Subcutaneous abdominal adipose tissue (tissue), 5 donors: ENCODE measurements around the gene SLC6A17.

Source experiments
- H3K27ac ChIP-seq: one replicate; pipeline ENCODE4 v1.7.0; 2013; ENCODE audit warnings: low read depth, mild to moderate bottlenecking, inconsistent platforms, low read length, moderate library complexity
- H3K27me3 ChIP-seq, 5 donors: one replicate each; pipeline ENCODE4 v1.7.0; 2013; ENCODE audit warnings: low read length in 5 of 5, inconsistent platforms in 1 of 5; ENCODE audit not compliant: control insufficient read depth in 5 of 5, insufficient read depth in 4 of 5
- H3K36me3 ChIP-seq, 5 donors: one replicate each; pipeline ENCODE4 v1.7.0; 2013; ENCODE audit warnings: low read length in 5 of 5; ENCODE audit not compliant: control insufficient read depth in 5 of 5, insufficient read depth in 5 of 5
- H3K4me1 ChIP-seq, 5 donors: one replicate each; pipeline ENCODE4 v1.7.0; 2013; ENCODE audit warnings: low read length in 5 of 5, mild to moderate bottlenecking in 3 of 5, moderate library complexity in 1 of 5; ENCODE audit not compliant: control insufficient read depth in 5 of 5, insufficient read depth in 5 of 5
- H3K4me3 ChIP-seq, 5 donors: one replicate each; pipeline ENCODE4 v1.7.0; 2013; ENCODE audit warnings: low read length in 5 of 5, low read depth in 1 of 5
- H3K9ac ChIP-seq, 5 donors: one replicate each; pipeline ENCODE4 v1.7.0; 2013; ENCODE audit warnings: low read length in 5 of 5, mild to moderate bottlenecking in 4 of 5, moderate library complexity in 3 of 5
- H3K9me3 ChIP-seq, 5 donors: one replicate each; pipeline ENCODE4 v1.7.0; 2013; ENCODE audit warnings: low read length in 5 of 5; ENCODE audit not compliant: control insufficient read depth in 5 of 5
- donor health status: healthy.
- donor health status: healthy.
- donor health status: healthy.
- donor health status: healthy.
- donor health status: healthy.

SLC6A17 gene

GRCh38 chr1:110114784-110115183 lies 35.5 kb upstream of the SLC6A17 start:
- Histone ChIP-seq H3K9ac (no peak overlapping the region), H3K27ac (no peak overlapping the region), H3K27me3 (peaks cover 0 to 14% (median 6%) of the 10 kb centered on the region in 5 donors), H3K9me3 (no peaks in the 10 kb centered on the region), H3K4me1 (no peaks in the 10 kb centered on the region), H3K4me3 (no peak overlapping the region), H3K36me3 (no peaks in the 10 kb centered on the region)

- Histone ChIP-seq H3K9me3 (peaks cover 0 to 4% (median 3%) of the 10 kb centered on the region in 5 donors), H3K27me3 (peaks cover 0 to 10% (median 3%) of the 10 kb centered on the region in 5 donors), H3K27ac (no peak overlapping the region), H3K36me3 (no peaks in the 10 kb centered on the region), H3K4me1 (no peaks in the 10 kb centered on the region), H3K9ac (no peak overlapping the region), H3K4me3 (no peak overlapping the region)
Measured at GRCh38 chr1:110118636-110119396, 31.5 kb upstream of the SLC6A17 start.

GRCh38 chr1:110119843-110120242 lies 30.5 kb upstream of the SLC6A17 start:
- H3K27me3 ChIP-seq, result peaks cover 0 to 9% (median 3%) of the 10 kb centered on the region in 5 donors
- no peaks in the 10 kb centered on the region for H3K36me3 ChIP-seq
- no peak overlapping the region for H3K4me3 ChIP-seq
- H3K9me3 ChIP-seq, result peaks cover 0 to 8% (median 5%) of the 10 kb centered on the region in 5 donors
- no peak overlapping the region for H3K27ac ChIP-seq
- no peaks in the 10 kb centered on the region for H3K4me1 ChIP-seq
- no peak overlapping the region for H3K9ac ChIP-seq

GRCh38 chr1:110120960-110121561 lies 29.2 kb upstream of the SLC6A17 start:
- Histone ChIP-seq H3K9ac (no peak overlapping the region), H3K27me3 (peaks cover 0 to 13% (median 3%) of the 10 kb centered on the region in 5 donors), H3K4me1 (no peaks in the 10 kb centered on the region), H3K4me3 (no peak overlapping the region), H3K36me3 (no peaks in the 10 kb centered on the region), H3K9me3 (peaks cover under 1 to 14% (median 8%) of the 10 kb centered on the region in 5 donors), H3K27ac (no peak overlapping the region)

GRCh38 chr1:110123224-110123623 lies 27.1 kb upstream of the SLC6A17 start:
- H3K9ac ChIP-seq, result no peak overlapping the region
- peaks cover 0 to 15% (median 5%) of the 10 kb centered on the region in 5 donors for H3K27me3 ChIP-seq
- H3K4me1 ChIP-seq, result no peaks in the 10 kb centered on the region
- H3K9me3 ChIP-seq, result peaks cover 3 to 21% (median 13%) of the 10 kb centered on the region in 5 donors
- H3K36me3 ChIP-seq, result no peaks in the 10 kb centered on the region
- H3K27ac ChIP-seq, result no peak overlapping the region
- no peak overlapping the region for H3K4me3 ChIP-seq

- peaks cover 3 to 21% (median 13%) of the 10 kb centered on the region in 5 donors for H3K9me3 ChIP-seq
- H3K27ac ChIP-seq, result no peak overlapping the region
- no peaks in the 10 kb centered on the region for H3K36me3 ChIP-seq
- H3K4me1 ChIP-seq, result peaks cover 0 to 6% (median 1%) of the 10 kb centered on the region in 5 donors
- no peak overlapping the region for H3K9ac ChIP-seq
- H3K27me3 ChIP-seq, result peaks cover 16 to 39% (median 25%) of the 10 kb centered on the region in 5 donors
- H3K4me3 ChIP-seq, result no peak overlapping the region
Measured at GRCh38 chr1:110125810-110126209, 24.5 kb upstream of the SLC6A17 start.

GRCh38 chr1:110130113-110130591 lies 20.1 kb upstream of the SLC6A17 start:
- H3K27me3 ChIP-seq, result peaks cover 18 to 33% (median 31%) of the 10 kb centered on the region in 5 donors
- no peak overlapping the region for H3K9ac ChIP-seq
- no peak overlapping the region for H3K27ac ChIP-seq
- no peak overlapping the region for H3K4me3 ChIP-seq
- H3K36me3 ChIP-seq, result no peaks in the 10 kb centered on the region
- H3K4me1 ChIP-seq, result peaks cover 0 to 6% (median 1%) of the 10 kb centered on the region in 5 donors
- peaks cover 3 to 13% (median 8%) of the 10 kb centered on the region in 5 donors for H3K9me3 ChIP-seq

- H3K4me3 ChIP-seq, result no peak overlapping the region
- H3K36me3 ChIP-seq, result no peaks in the 10 kb centered on the region
- peaks cover 18 to 39% (median 37%) of the 10 kb centered on the region in 5 donors for H3K27me3 ChIP-seq
- H3K9me3 ChIP-seq, result peaks cover 3 to 7% (median 6%) of the 10 kb centered on the region in 5 donors
- no peak overlapping the region for H3K9ac ChIP-seq
- H3K4me1 ChIP-seq, result peaks cover 0 to 6% (median 1%) of the 10 kb centered on the region in 5 donors
- H3K27ac ChIP-seq, result no peak overlapping the region
Measured at GRCh38 chr1:110130989-110131388, 19.3 kb upstream of the SLC6A17 start.

GRCh38 chr1:110132682-110133081 lies 17.6 kb upstream of the SLC6A17 start:
- H3K27ac ChIP-seq, result no peak overlapping the region
- H3K4me1 ChIP-seq, result peaks cover 0 to 6% (median 1%) of the 10 kb centered on the region in 5 donors
- peaks cover 27 to 55% (median 46%) of the 10 kb centered on the region in 5 donors for H3K27me3 ChIP-seq
- H3K9ac ChIP-seq, result no peak overlapping the region
- H3K4me3 ChIP-seq, result no peak overlapping the region
- H3K9me3 ChIP-seq, result no peaks in the 10 kb centered on the region
- H3K36me3 ChIP-seq, result no peaks in the 10 kb centered on the region

GRCh38 chr1:110133436-110133835 lies 16.9 kb upstream of the SLC6A17 start:
- Histone ChIP-seq H3K4me1 (peaks cover 0 to 6% (median 1%) of the 10 kb centered on the region in 5 donors), H3K27me3 (peaks cover 30 to 55% (median 45%) of the 10 kb centered on the region in 5 donors), H3K9ac (peak overlapping the region in 1 of 5 donors; percentile 23), H3K4me3 (no peak overlapping the region), H3K9me3 (no peaks in the 10 kb centered on the region), H3K27ac (no peak overlapping the region), H3K36me3 (no peaks in the 10 kb centered on the region)
